Hepatocyte (in vitro differentiated cells): Measurements from ENCODE around the gene ABCA5.

Experiments
- CTCF ChIP-seq: fragments of 200-600 bp; sonication (generic); IDR thresholded peaks from 2 replicates; pipeline ENCODE4 v1.5.1; 2016; ENCODE audit warnings: antibody characterized with exemption, mild to moderate bottlenecking; ENCODE audit not compliant: poor library complexity
- EZH2 ChIP-seq: fragments of 200-600 bp; sonication (generic); IDR thresholded peaks from 2 replicates; pipeline ENCODE4 v1.6.1; 2016; ENCODE audit warnings: antibody characterized with exemption, mild to moderate bottlenecking, borderline replicate concordance
- EZH2phosphoT487 ChIP-seq: fragments of 200-600 bp; sonication (generic); IDR thresholded peaks from one replicate; pipeline ENCODE4 v1.6.1; 2018; ENCODE audit warnings: antibody characterized with exemption, mild to moderate bottlenecking, low read depth, moderate library complexity; ENCODE audit not compliant: unreplicated experiment, severe bottlenecking

DNA sequence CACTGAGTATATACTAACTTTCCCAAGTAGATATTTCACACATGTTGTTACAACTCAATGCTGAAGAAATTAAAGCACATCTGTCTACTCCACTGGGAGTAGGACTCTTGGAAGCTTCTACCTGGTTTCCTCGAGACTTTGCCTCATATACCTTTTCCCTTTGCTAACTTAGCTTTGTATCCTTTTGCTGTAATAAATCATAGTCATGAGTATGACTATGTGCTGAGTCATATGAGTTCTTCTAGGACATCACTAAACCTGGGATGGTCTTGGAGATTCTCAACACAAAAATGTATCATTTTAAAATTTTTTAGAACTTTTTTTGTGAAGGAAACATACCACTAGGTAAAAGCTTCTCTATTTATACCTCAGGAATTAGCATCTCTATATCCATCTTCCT lies 39.8 kb downstream of the ABCA5 start:
- TF ChIP-seq CTCF: no peak
- TF ChIP-seq EZH2: no peak
- no peak for TF ChIP-seq EZH2phosphoT487
